GM19467 (cell line): ENCODE data around the gene TNFSF11.

ENCODE experiments used
- ATAC-seq: cut with Tn5 transposase; IDR thresholded peaks from one replicate; pipeline ENCODE4 v1.9.1; 2021; ENCODE audit warnings: mild to moderate bottlenecking, moderate library complexity; ENCODE audit not compliant: unreplicated experiment

The TNFSF11 gene

DNA sequence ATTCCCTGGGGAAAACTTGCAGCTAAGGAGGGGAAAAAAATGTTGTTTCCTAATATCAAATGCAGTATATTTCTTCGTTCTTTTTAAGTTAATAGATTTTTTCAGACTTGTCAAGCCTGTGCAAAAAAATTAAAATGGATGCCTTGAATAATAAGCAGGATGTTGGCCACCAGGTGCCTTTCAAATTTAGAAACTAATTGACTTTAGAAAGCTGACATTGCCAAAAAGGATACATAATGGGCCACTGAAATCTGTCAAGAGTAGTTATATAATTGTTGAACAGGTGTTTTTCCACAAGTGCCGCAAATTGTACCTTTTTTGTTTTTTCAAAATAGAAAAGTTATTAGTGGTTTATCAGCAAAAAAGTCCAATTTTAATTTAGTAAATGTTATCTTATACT is 33.6 kb downstream of the TNFSF11 start:
- ATAC-seq: no peak

DNA sequence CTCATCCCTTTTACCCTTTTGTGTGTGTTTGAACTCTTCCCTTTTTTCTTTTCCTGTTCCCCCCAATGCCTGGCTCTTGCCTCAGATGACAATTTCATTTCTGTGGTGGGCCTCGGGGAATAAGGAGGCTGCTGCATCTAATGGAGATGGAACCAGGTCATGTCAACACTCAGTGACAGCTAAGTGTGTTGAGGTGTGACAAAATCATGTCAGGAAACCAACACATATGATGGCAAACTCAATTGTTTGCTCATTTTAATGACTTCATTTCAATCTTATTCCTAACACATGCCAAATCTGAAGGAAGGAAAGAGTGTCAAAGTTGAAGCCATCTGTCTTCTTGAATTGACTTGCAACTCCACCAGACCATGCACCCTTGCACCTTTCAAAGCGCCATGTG is 36.7 kb downstream of the TNFSF11 start:
- no peak for ATAC-seq

DNA sequence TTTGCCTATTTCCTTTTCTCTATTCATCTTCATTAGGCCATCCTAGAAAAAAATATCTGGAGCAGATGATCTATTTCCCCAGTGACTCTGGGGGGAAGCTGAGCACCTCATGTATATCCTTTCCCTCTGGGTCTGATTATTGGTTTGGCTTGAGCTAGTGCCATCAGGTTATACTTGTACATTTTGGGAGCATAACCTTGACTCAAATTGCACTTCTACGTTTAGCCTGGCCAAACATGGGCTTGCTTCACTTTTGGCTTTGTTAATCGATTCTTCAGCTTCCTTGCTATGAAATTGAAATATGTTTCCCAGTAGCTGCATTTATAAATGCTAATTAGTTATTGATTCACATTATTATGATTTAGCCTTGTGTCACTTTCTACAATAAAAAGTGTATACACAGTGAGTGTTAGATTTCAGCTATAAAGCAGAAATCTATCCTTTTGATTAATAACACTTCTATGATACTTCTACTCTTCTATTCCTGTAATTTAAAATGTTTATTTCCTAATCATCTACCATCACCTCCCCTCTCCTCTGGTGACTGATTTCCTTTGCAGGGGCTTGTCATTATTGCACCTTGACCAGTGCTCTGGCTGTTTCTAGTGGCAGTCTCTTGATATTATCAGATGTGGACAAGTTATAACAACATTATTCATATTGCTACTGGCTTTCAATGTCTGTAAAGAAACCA is 37.3 kb downstream of the TNFSF11 start:
- no peak for ATAC-seq

DNA sequence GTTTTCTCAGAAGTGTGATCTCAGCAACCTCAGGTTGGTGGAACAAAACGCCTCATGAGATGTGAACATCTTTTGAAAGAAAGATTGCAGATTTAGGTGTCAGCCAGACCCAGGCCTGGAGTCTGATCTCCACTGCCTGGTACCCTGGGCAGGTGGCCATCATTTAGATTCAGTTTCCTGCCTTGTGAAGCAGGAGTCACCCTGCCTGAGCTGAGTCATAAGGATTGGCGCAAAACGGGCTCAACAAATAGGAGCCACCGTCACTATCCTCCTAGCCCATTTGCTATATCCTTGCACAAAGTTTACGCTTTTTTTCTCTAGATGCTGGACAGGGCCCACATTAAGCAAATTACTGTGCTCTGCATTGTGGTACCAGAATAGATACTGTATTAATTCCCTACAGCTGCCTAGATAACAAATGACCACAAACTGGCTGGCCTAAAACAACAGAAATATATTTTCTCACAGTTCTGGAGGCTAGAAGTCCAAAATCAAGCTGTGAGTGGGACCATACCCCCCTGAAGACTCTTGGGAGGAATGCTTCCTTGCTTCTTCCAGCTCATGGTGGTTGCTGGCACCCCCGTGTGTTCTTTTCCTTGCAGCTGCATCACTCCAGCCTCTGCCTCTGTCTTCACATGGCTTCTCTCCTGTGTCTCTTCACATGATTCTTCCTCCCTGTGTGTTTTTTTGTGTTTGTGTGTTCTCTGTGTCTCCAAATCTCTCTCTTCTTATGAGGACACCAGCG is 38.2 kb downstream of the TNFSF11 start:
- no peak for ATAC-seq

GRCh38 chr13:42614436-42615035 is 40.6 kb downstream of the TNFSF11 start:
- no peak for ATAC-seq

DNA sequence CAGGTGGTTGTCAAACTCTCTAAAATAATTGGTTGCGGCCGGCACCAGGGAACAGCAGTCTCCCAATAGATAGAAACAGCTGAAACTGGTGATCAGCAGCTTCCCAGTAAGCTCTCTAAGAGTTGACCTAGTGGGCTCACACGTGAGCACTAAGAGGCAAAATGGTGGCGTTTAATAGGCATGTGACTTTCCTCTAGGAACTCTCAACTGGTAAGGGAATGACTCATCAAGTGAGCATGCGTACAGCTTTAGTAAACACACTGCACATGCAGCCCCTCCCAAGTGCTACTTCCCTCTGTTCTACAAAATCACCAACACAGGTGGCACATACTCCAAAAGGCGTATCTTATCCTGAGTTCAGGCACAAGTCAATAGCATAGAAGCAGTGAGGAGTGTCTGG is 41.7 kb downstream of the TNFSF11 start:
- ATAC-seq: no peak

DNA sequence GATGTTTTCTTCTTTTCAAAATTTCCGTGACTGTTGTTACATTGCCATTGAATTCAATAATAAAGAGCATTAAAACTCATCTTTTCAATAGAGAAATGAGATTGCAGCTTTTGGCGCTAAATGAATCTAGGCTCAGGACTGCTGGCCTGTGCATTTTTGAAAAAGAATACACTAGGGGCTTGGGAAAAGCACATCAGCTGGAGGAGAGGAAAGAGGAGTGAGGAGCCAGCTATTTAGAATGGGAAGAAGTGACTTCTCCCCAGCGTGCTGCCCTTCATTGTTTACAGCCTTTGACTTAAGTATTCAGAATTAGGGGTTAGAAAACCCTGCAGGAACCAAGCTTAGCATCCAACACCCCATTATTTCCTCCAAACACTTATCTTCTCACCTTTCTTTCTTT is 43.3 kb downstream of the TNFSF11 start:
- ATAC-seq: no peak

GRCh38 chr13:42623916-42624315 is 50.0 kb downstream of the TNFSF11 start:
- ATAC-seq: no peak

GRCh38 chr13:42625611-42626010 is 51.7 kb downstream of the TNFSF11 start:
- no peak for ATAC-seq

GRCh38 chr13:42626176-42626860 is 52.4 kb downstream of the TNFSF11 start:
- ATAC-seq: no peak

DNA sequence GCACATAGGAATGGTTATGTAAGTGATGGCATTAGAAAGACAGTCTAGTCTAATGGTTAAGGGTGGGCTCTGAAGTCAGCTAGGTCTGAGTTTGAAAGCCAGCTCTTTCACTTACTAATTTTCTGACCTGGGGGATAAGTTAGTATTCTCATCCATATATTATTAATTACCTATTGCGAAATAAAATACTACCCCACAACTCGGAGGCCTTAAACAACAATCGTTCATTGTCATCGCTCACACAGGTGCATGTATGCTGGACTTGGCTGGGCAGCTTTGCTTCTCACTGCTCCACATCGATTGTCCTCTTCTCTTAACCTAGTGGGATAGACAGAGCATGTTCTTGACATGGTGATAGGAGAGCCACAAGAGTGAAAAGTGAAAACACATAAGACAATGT is 54.7 kb downstream of the TNFSF11 start:
- no peak for ATAC-seq

DNA sequence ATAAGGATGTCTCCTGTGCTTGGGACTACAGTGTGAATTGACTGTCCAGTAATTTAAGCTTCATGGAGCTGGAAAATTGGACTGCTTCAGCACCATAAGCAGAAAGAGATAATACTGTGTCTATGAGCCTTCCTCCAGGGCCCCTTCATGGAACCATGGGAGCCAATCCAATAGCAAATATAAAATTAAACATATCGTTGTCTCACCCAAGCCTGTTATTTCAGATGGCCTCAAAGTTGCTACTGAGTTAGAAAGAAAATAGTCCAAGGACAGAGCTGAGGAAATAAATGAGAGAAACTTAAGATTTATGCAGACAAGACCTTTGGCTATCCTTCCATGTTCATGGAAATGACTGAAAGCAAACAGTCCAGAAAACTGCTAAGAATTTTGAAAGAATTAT is 57.2 kb downstream of the TNFSF11 start:
- ATAC-seq: no peak

DNA sequence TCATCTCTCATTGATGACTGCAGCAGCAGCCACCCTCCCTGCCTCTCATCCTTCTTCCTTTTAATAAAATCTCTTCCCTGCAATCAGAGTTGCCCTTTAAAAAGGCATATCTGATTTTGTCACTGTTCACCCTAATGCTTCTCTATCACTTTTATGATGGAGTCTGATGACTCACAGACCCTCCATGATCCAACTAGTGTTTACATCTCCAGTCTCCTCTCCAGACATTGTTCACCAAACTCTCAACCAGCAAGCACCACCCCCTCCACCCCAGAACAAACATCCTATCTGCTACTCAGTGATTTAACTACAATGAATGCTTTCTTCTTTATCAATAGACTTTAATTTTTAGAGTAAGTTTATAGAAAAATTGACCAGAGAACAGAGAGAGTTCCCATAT is 59.5 kb downstream of the TNFSF11 start:
- ATAC-seq: no peak

DNA sequence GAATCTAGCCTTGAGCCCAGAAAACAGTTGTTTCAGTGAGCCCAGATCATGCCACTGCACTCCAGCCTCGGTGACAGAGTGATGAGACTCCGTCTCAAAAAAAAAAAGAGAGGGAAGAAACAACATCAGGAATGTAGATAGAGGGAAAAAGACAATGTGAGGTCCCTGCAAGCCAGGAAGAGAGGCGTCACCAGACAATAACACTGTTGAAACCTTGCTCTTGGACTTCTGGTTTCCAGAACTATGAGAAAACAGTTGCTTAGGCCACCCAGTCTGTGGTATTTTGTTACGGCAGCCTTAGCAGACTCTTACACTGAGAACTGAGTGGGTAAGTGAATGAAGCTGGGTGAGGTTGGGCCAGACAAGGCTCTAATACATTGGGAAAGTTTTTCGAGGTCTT is 64.1 kb downstream of the TNFSF11 start:
- no peak for ATAC-seq

- ATAC-seq: no peak
Observed at GRCh38 chr13:42638886-42639285, 64.9 kb downstream of the TNFSF11 start.

- no peak for ATAC-seq
Observed at GRCh38 chr13:42643076-42643475, 69.1 kb downstream of the TNFSF11 start.

DNA sequence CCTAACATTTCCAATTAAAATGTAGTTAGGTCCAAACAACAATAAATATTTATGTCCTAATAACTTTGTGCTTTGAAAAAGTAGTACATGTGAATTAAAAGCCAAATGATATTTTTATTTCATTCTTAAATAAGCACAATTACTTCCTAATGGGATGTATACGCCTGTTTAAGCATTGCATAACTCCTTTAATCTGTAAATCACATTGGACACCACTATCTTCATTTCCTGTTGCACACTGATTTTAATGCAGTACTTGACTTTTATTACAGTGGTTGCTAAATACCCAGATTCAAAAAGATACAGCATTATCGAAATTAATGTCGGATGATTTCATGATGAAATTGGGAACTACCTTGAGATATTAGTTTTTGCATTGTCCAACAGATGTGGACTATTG is 70.9 kb downstream of the TNFSF11 start:
- ATAC-seq: no peak

GRCh38 chr13:42645717-42646116 is 71.8 kb downstream of the TNFSF11 start:
- no peak for ATAC-seq

GRCh38 chr13:42649141-42649540 is 75.2 kb downstream of the TNFSF11 start:
- ATAC-seq: no peak

DNA sequence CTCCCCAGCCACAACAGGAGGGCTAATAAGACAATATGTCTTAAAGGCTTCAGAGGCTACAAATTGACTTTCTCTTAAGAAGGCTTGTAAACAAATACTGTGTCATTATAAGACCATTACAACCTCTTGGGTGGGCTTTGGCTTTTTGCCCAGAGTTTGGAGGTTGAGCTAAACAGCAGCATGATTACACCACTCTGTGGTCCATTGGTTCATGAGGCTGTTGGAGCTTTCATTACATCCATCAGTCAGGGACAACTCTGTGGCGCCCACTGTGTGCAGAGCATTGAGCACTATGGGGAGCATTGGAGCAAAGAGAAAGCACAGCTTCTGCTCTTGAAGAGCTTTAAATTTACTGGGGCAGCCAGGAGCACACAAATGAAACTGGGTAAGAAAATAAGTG is 75.9 kb downstream of the TNFSF11 start:
- no peak for ATAC-seq

GRCh38 chr13:42650506-42650905 is 76.6 kb downstream of the TNFSF11 start:
- no peak for ATAC-seq
